ENCODE data around the gene PTPRN2. TPM values are rescaled to one million over a fixed set of nuclear protein-coding genes. Genes with fewer than 3 reads are reported as not detected.

PTPRN2 gene
- total RNA-seq, 1 experiment from 2014 or later: not detected

DNA sequence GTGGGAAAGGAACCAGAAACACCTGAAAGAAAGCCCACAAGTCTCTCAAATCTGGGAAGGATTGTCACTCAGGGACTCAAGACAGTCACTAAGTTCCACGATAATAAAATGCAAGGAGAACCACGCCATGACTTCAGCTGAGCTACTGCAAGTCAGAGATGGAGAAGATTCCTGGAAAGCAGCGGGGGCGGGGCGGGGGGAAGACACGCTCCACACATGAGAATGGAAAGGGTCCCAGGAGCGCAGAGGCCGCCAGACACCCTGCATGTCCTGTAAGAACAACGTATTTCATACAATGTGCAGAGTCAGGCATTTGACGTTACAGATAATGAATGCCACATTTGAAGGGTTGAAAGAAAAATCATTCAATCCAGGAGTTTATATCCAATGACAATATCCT is 448.1 kb downstream of the PTPRN2 start:
- intact Hi-C loops (cut with micrococcal nuclease; ENCODE audit: unreplicated experiment): no loop called here
- Histone ChIP-seq H3K4me3 (no peak overlapping the region), H3K4me2 (no peak overlapping the region), H3K27me3 (ENCODE audit: insufficient read depth, low read depth) (peaks cover 98% of the 10 kb centered on the region), H3K9me2 (ENCODE audit: insufficient read depth) (no peaks in the 10 kb centered on the region), H2AFZ (no peak overlapping the region), H3K4me1 (replicated peaks; ENCODE audit: insufficient read depth) (no peaks in the 10 kb centered on the region), H3F3A (ENCODE audit: insufficient read depth, low read depth) (no peaks in the 10 kb centered on the region), H3K79me2 (ENCODE audit: low read depth) (no peaks in the 10 kb centered on the region), H4K20me1 (ENCODE audit: insufficient read depth) (no peaks in the 10 kb centered on the region; the same call in 1 of the 2 replicates), H3K27ac (no peak overlapping the region), H3K36me3 (ENCODE audit: low read depth) (no peaks in the 10 kb centered on the region), H3K9me3 (ENCODE audit: insufficient read depth, low read depth) (no peaks in the 10 kb centered on the region)
- POLR2A ChIA-PET (ENCODE audit: unreplicated experiment): no interaction called here
- no peak for TF ChIP-seq EZH2 (IDR thresholded peaks at IDR 0.05; ENCODE audit: low read depth)
- TF ChIP-seq, protein P1, sequence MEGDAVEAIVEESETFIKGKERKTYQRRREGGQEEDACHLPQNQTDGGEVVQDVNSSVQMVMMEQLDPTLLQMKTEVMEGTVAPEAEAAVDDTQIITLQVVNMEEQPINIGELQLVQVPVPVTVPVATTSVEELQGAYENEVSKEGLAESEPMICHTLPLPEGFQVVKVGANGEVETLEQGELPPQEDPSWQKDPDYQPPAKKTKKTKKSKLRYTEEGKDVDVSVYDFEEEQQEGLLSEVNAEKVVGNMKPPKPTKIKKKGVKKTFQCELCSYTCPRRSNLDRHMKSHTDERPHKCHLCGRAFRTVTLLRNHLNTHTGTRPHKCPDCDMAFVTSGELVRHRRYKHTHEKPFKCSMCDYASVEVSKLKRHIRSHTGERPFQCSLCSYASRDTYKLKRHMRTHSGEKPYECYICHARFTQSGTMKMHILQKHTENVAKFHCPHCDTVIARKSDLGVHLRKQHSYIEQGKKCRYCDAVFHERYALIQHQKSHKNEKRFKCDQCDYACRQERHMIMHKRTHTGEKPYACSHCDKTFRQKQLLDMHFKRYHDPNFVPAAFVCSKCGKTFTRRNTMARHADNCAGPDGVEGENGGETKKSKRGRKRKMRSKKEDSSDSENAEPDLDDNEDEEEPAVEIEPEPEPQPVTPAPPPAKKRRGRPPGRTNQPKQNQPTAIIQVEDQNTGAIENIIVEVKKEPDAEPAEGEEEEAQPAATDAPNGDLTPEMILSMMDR (conservative IDR thresholded peaks at IDR 0.05): no peak
- no TSS peak for BruUV-seq (replicated peaks)
- no peak for DNase-seq
- CTCF ChIA-PET: no interaction called here

DNA sequence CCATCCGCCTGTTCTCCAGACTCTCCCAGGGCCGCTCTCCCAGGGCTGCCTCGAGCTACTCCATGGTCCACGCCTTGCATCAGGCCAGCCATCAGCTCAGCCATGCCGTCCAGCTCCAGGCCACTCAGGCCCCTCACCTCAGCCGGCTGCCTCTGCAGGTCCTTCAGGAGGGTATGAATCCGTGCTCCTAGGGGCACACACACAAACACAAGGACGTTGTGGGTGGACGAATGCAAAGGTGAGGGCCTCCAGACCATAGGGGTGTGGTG is 449.4 kb downstream of the PTPRN2 start:
- ChIA-PET CTCF (no interaction called here), POLR2A (ENCODE audit: unreplicated experiment) (no interaction called here)
- intact Hi-C loops (cut with micrococcal nuclease; ENCODE audit: unreplicated experiment): no loop called here
- no peak overlapping the region for H3K4me3 ChIP-seq
- no peaks in the 10 kb centered on the region; the same call in 1 of the 2 replicates for H4K20me1 ChIP-seq (ENCODE audit: insufficient read depth)
- H2AFZ ChIP-seq: no peak overlapping the region
- no peaks in the 10 kb centered on the region for H3K9me3 ChIP-seq (ENCODE audit: insufficient read depth, low read depth)
- no peak overlapping the region for H3K27ac ChIP-seq
- DNase-seq: no peak
- peaks cover 98% of the 10 kb centered on the region for H3K27me3 ChIP-seq (ENCODE audit: insufficient read depth, low read depth)
- no peaks in the 10 kb centered on the region for H3K79me2 ChIP-seq (ENCODE audit: low read depth)
- no peak overlapping the region for H3K4me2 ChIP-seq
- TF ChIP-seq, protein P1 (conservative IDR thresholded peaks at IDR 0.05): no peak
- no peak for TF ChIP-seq EZH2 (IDR thresholded peaks at IDR 0.05; ENCODE audit: low read depth)
- no peaks in the 10 kb centered on the region for H3F3A ChIP-seq (ENCODE audit: insufficient read depth, low read depth)
- H3K36me3 ChIP-seq (ENCODE audit: low read depth): no peaks in the 10 kb centered on the region
- no peaks in the 10 kb centered on the region for H3K4me1 ChIP-seq (replicated peaks; ENCODE audit: insufficient read depth)
- H3K9me2 ChIP-seq (ENCODE audit: insufficient read depth): no peaks in the 10 kb centered on the region
- BruUV-seq (replicated peaks): no TSS peak

DNA sequence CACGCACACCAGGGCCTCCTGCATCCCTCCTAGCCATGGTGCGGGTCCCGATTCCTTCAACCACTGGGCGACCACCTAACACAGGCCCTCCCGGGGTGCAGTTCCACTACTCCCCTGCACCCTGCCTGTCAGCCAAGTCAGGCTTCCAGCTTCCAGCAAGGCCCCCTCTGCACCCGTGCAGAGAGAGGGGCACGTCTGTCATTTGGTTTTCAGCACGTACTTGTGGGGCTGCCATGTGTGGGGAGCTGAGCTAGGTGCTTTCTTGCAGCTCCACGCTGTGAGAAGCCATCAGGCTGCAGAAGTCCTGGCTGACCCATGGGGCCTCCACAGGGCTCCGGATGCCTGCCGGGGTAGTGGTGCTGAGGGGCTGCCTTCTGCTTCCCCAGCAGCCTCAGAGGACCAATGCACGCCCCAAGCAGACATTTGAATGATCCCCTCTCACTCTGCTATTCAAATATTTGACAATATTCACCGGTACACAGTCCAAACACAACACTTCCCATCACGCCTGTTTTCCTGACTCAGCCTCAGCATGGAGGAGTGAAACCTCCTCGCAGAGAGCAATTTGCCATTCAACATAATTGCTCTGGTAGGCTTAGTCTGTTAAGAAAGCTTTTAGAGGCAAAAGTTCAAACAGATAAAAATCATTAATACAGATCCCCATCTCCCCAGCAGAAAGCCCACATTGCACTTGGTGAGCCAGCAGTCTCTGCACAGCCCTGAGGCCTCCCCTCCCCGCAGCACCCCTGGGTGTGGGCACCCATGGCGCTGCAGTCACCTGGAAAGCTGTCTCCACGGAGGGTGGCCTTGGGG is 449.9 kb downstream of the PTPRN2 start:
- CTCF ChIA-PET: no interaction called here
- no peak overlapping the region for H3K4me2 ChIP-seq
- H3K4me1 ChIP-seq (replicated peaks; ENCODE audit: insufficient read depth): no peaks in the 10 kb centered on the region
- no peaks in the 10 kb centered on the region; the same call in 1 of the 2 replicates for H4K20me1 ChIP-seq (ENCODE audit: insufficient read depth)
- no TSS peak for BruUV-seq (replicated peaks)
- H3K36me3 ChIP-seq (ENCODE audit: low read depth): no peaks in the 10 kb centered on the region
- POLR2A ChIA-PET (ENCODE audit: unreplicated experiment): no interaction called here
- no peak overlapping the region for H3K27ac ChIP-seq
- TF ChIP-seq, protein P1 (conservative IDR thresholded peaks at IDR 0.05): no peak
- TF ChIP-seq EZH2 (IDR thresholded peaks at IDR 0.05; ENCODE audit: low read depth): no peak
- H3K9me2 ChIP-seq (ENCODE audit: insufficient read depth): no peaks in the 10 kb centered on the region
- intact Hi-C loops (cut with micrococcal nuclease; ENCODE audit: unreplicated experiment): no loop called here
- H3K4me3 ChIP-seq: no peak overlapping the region
- H3K27me3 ChIP-seq (ENCODE audit: insufficient read depth, low read depth): peaks cover 98% of the 10 kb centered on the region
- H2AFZ ChIP-seq: no peak overlapping the region
- H3K79me2 ChIP-seq (ENCODE audit: low read depth): no peaks in the 10 kb centered on the region
- no peaks in the 10 kb centered on the region for H3F3A ChIP-seq (ENCODE audit: insufficient read depth, low read depth)
- no peaks in the 10 kb centered on the region for H3K9me3 ChIP-seq (ENCODE audit: insufficient read depth, low read depth)
- no peak for DNase-seq

Data from PC-9 (cell line).